Measurements from ENCODE around the gene TTLL13. TPM values are rescaled to one million over a fixed set of nuclear protein-coding genes. Genes with fewer than 3 reads are reported as not detected.

TTLL13 gene
- total RNA-seq, 1 donor from 2014 or later = not detected

DNA sequence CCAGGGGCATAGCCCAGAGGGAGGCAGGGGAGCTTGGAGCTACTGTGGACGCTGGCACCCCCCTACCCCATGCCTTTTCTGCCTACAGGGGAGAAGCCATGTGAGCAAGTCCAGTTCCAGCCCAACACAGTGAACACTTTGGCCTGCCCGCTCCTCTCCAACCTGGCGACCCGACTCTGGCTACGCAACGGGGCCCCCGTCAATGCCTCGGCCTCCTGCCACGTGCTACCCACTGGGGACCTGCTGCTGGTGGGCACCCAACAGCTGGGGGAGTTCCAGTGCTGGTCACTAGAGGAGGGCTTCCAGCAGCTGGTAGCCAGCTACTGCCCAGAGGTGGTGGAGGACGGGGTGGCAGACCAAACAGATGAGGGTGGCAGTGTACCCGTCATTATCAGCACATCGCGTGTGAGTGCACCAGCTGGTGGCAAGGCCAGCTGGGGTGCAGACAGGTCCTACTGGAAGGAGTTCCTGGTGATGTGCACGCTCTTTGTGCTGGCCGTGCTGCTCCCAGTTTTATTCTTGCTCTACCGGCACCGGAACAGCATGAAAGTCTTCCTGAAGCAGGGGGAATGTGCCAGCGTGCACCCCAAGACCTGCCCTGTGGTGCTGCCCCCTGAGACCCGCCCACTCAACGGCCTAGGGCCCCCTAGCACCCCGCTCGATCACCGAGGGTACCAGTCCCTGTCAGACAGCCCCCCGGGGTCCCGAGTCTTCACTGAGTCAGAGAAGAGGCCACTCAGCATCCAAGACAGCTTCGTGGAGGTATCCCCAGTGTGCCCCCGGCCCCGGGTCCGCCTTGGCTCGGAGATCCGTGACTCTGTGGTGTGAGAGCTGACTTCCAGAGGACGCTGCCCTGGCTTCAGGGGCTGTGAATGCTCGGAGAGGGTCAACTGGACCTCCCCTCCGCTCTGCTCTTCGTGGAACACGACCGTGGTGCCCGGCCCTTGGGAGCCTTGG lies 21.3 kb upstream of the TTLL13 start:
- Histone ChIP-seq H3K4me2 (no peak overlapping the region), H3K9ac (no peak overlapping the region), H3K4me1 (no peaks in the 10 kb centered on the region), H3K9me3 (ENCODE audit: low read depth) (no peaks in the 10 kb centered on the region), H3F3A (ENCODE audit: low read depth) (no peaks in the 10 kb centered on the region), H3K27ac (no peak overlapping the region), H4K20me1 (ENCODE audit: low read depth) (peaks cover 3% of the 10 kb centered on the region), H3K4me3 (no peak overlapping the region), H3K79me2 (ENCODE audit: low read depth) (no peaks in the 10 kb centered on the region), H3K36me3 (no peaks in the 10 kb centered on the region), H3K27me3 (peaks cover 10% of the 10 kb centered on the region), H2AFZ (replicated peaks) (no peak overlapping the region)
- Mint-ChIP-seq H3K27ac (no peak overlapping the region), H3K9me3 (no peaks in the 10 kb centered on the region), H3K4me1 (peaks cover 7% of the 10 kb centered on the region), H3K4me3 (no peak overlapping the region), H3K36me3 (peaks cover 16% of the 10 kb centered on the region), H3K27me3 (ENCODE audit: insufficient read depth, low read depth) (peaks cover 3% of the 10 kb centered on the region)
- no peak for DNase-seq (ENCODE audit: low spot score)
- TF ChIP-seq, protein P1, sequence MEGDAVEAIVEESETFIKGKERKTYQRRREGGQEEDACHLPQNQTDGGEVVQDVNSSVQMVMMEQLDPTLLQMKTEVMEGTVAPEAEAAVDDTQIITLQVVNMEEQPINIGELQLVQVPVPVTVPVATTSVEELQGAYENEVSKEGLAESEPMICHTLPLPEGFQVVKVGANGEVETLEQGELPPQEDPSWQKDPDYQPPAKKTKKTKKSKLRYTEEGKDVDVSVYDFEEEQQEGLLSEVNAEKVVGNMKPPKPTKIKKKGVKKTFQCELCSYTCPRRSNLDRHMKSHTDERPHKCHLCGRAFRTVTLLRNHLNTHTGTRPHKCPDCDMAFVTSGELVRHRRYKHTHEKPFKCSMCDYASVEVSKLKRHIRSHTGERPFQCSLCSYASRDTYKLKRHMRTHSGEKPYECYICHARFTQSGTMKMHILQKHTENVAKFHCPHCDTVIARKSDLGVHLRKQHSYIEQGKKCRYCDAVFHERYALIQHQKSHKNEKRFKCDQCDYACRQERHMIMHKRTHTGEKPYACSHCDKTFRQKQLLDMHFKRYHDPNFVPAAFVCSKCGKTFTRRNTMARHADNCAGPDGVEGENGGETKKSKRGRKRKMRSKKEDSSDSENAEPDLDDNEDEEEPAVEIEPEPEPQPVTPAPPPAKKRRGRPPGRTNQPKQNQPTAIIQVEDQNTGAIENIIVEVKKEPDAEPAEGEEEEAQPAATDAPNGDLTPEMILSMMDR (IDR thresholded peaks at IDR 0.05) = no peak
- TF ChIP-seq EZH2 (IDR thresholded peaks at IDR 0.05) = no peak
- TF ChIP-seq EZH2phosphoT487 (IDR thresholded peaks at IDR 0.05) = no peak

DNA sequence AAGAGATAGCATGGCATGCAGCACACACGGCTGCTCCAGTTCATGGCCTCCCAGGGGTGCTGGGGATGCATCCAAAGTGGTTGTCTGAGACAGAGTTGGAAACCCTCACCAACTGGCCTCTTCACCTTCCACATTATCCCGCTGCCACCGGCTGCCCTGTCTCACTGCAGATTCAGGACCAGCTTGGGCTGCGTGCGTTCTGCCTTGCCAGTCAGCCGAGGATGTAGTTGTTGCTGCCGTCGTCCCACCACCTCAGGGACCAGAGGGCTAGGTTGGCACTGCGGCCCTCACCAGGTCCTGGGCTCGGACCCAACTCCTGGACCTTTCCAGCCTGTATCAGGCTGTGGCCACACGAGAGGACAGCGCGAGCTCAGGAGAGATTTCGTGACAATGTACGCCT lies 20.4 kb upstream of the TTLL13 start:
- H3K4me2 ChIP-seq = no peak overlapping the region
- H3K79me2 ChIP-seq (ENCODE audit: low read depth) = no peaks in the 10 kb centered on the region
- H3K27me3 Mint-ChIP-seq (ENCODE audit: insufficient read depth, low read depth) = peaks cover 3% of the 10 kb centered on the region
- no peaks in the 10 kb centered on the region for H3K9me3 ChIP-seq (ENCODE audit: low read depth)
- no peak for DNase-seq (ENCODE audit: low spot score)
- no peak overlapping the region for H3K4me3 Mint-ChIP-seq
- H3K27me3 ChIP-seq = peaks cover 11% of the 10 kb centered on the region
- H3F3A ChIP-seq (ENCODE audit: low read depth) = peaks cover 6% of the 10 kb centered on the region
- H4K20me1 ChIP-seq (ENCODE audit: low read depth) = peaks cover 7% of the 10 kb centered on the region
- TF ChIP-seq EZH2phosphoT487 (IDR thresholded peaks at IDR 0.05) = no peak
- no peak for TF ChIP-seq EZH2 (IDR thresholded peaks at IDR 0.05)
- TF ChIP-seq, protein P1 (IDR thresholded peaks at IDR 0.05) = no peak
- no peaks in the 10 kb centered on the region for H3K9me3 Mint-ChIP-seq
- no peak overlapping the region for H3K4me3 ChIP-seq
- H3K36me3 ChIP-seq = no peaks in the 10 kb centered on the region
- H3K27ac Mint-ChIP-seq = no peak overlapping the region
- peaks cover 8% of the 10 kb centered on the region for H3K4me1 Mint-ChIP-seq
- H3K4me1 ChIP-seq = no peaks in the 10 kb centered on the region
- no peak overlapping the region for H3K9ac ChIP-seq
- H2AFZ ChIP-seq (replicated peaks) = no peak overlapping the region
- H3K36me3 Mint-ChIP-seq = peaks cover 16% of the 10 kb centered on the region
- no peak overlapping the region for H3K27ac ChIP-seq

DNA sequence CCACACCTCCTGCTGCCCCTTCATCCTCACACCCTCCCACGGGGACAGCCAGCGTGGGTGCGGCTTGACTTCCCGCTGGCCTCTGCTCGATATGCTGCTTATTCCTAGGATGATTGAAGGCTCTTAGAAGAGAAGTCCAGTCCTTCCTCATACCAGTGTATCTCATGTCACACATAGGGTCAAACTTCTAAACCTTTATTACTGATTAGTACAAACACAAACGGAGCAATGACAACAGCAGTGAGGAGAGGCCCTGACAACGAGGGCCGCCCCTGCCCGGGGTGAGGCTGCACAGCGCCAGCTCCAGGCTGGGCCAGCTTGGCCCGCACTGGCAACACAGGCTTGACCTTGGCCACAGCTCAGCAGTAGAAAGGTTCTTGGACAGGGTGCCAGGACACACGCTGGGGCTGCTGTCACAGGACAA lies 19.3 kb upstream of the TTLL13 start:
- Mint-ChIP-seq H3K4me3 (no peak overlapping the region), H3K27ac (no peak overlapping the region)
- no peak overlapping the region for H3K27ac ChIP-seq

More for the DNA sequence above, 19.3 kb upstream of the TTLL13 start:
- Mint-ChIP-seq H3K27me3 (ENCODE audit: insufficient read depth, low read depth) (peaks cover 3% of the 10 kb centered on the region), H3K36me3 (peaks cover 12% of the 10 kb centered on the region), H3K9me3 (no peaks in the 10 kb centered on the region), H3K4me1 (peaks cover 16% of the 10 kb centered on the region)
- H3K79me2 ChIP-seq (ENCODE audit: low read depth) = no peaks in the 10 kb centered on the region
- H4K20me1 ChIP-seq (ENCODE audit: low read depth) = peaks cover 7% of the 10 kb centered on the region
- no peaks in the 10 kb centered on the region for H3K4me1 ChIP-seq
- no peaks in the 10 kb centered on the region for H3K9me3 ChIP-seq (ENCODE audit: low read depth)
- no peak overlapping the region for H3K4me2 ChIP-seq
- peaks cover 6% of the 10 kb centered on the region for H3F3A ChIP-seq (ENCODE audit: low read depth)
- no peaks in the 10 kb centered on the region for H3K36me3 ChIP-seq
- no peak overlapping the region for H3K9ac ChIP-seq
- no peak for DNase-seq (ENCODE audit: low spot score)
- H3K27me3 ChIP-seq = peaks cover 11% of the 10 kb centered on the region
- TF ChIP-seq, protein P1 (IDR thresholded peaks at IDR 0.05) = no peak
- TF ChIP-seq EZH2phosphoT487 (IDR thresholded peaks at IDR 0.05) (no peak), EZH2 (IDR thresholded peaks at IDR 0.05) (no peak)
- no peak overlapping the region for H2AFZ ChIP-seq (replicated peaks)
- H3K4me3 ChIP-seq = no peak overlapping the region
